Fibroblast of the aortic adventitia (primary cell): ENCODE data around the gene PEX6. TPM values are rescaled to one million over a fixed set of nuclear protein-coding genes. Genes with fewer than 3 reads are reported as not detected.

Source experiments
- DNase-seq: peaks from one replicate; pipeline ENCODE4 v3.0.0-alpha.2; 2010; ENCODE audit warnings: low read depth
- H3K4me3 ChIP-seq: 2 replicates; pipeline ENCODE4 v1.5.1; 2011; ENCODE audit warnings: low read depth, mild to moderate bottlenecking, control low read depth, low read length, moderate library complexity
- CTCF ChIP-seq: IDR thresholded peaks from 2 replicates; pipeline ENCODE4 v1.5.1; 2011; ENCODE audit warnings: mild to moderate bottlenecking, low read length, control low read depth, inconsistent platforms; ENCODE audit not compliant: insufficient read depth
- total RNA-seq: library from RNA; depleted of rRNA; stranded (reverse); fragments of >200 nt; gene quantifications from 2 replicates; pipeline ENCODE4 v1.2.3, GENCODE V29; 2012; ENCODE audit warnings: low replicate concordance

Gene PEX6
- 19.3 and 39.4 TPM in 2 replicates for total RNA-seq

- peak; percentile 72 for DNase-seq
- no peak for TF ChIP-seq CTCF
- H3K4me3 ChIP-seq = peak within 1 kb of the TSS; percentile 82
Measured at GRCh38 chr6:42978839-42979522, at the start of gene PEX6. PEX6 (minus strand) TSS chr6:42979181; CDS start chr6:42979150, 31 bp downstream.

GRCh38 chr6:43026365-43026764 lies 47.4 kb upstream of the PEX6 start:
- no peak for TF ChIP-seq CTCF
- H3K4me3 ChIP-seq = no peak overlapping the region
- no peak for DNase-seq

GRCh38 chr6:43024436-43024835 lies 45.5 kb upstream of the PEX6 start:
- DNase-seq = no peak

GRCh38 chr6:43021270-43022047 lies 42.5 kb upstream of the PEX6 start, which contains the start of gene RRP36:
RRP36 (plus strand) TSS chr6:43021623; CDS start chr6:43021655, 32 bp downstream.
- peak within 1 kb of the TSS; percentile 98 for H3K4me3 ChIP-seq
- TF ChIP-seq CTCF = no peak
- peak; percentile 56 for DNase-seq

More at GRCh38 chr6:43024436-43024835, 45.5 kb upstream of the PEX6 start:
- H3K4me3 ChIP-seq = no peak overlapping the region
- TF ChIP-seq CTCF = no peak

GRCh38 chr6:43020847-43021246 lies 41.9 kb upstream of the PEX6 start:
- no peak for TF ChIP-seq CTCF
- H3K4me3 ChIP-seq = peak overlapping the region; percentile 98
- no peak for DNase-seq

GRCh38 chr6:43020052-43020705 lies 41.2 kb upstream of the PEX6 start:
- no peak for DNase-seq
- no peak overlapping the region for H3K4me3 ChIP-seq
- TF ChIP-seq CTCF = no peak
